HG03135 (cell line): ENCODE measurements around the gene WWC2.

Source experiments
- ATAC-seq: cut with Tn5 transposase; IDR thresholded peaks from one replicate; pipeline ENCODE4 v1.9.1; 2021; ENCODE audit warnings: mild to moderate bottlenecking, moderate library complexity; ENCODE audit not compliant: unreplicated experiment

WWC2 gene

GRCh38 chr4:183098723-183099536 lies at the start of gene WWC2:
WWC2 (plus strand) TSS chr4:183099257; CDS start chr4:183099492, 235 bp downstream.
- peak; percentile 78 for ATAC-seq

- ATAC-seq = no peak
Observed at GRCh38 chr4:183053681-183054080, 45.4 kb upstream of the WWC2 start.

GRCh38 chr4:183057255-183057654 lies 41.8 kb upstream of the WWC2 start:
- no peak for ATAC-seq

GRCh38 chr4:183059797-183060196 lies 39.3 kb upstream of the WWC2 start:
- ATAC-seq = no peak

GRCh38 chr4:183068502-183068901 lies 30.6 kb upstream of the WWC2 start:
- ATAC-seq = no peak

- no peak for ATAC-seq
Observed at GRCh38 chr4:183071222-183071621, 27.8 kb upstream of the WWC2 start.

- no peak for ATAC-seq
Observed at GRCh38 chr4:183072176-183072575, 26.9 kb upstream of the WWC2 start.

GRCh38 chr4:183073838-183074145 lies 25.3 kb upstream of the WWC2 start:
- no peak for ATAC-seq

- ATAC-seq = no peak
Observed at GRCh38 chr4:183074288-183074990, 24.6 kb upstream of the WWC2 start.

GRCh38 chr4:183078634-183079033 lies 20.4 kb upstream of the WWC2 start:
- no peak for ATAC-seq

GRCh38 chr4:183080372-183081115 lies 18.5 kb upstream of the WWC2 start:
- no peak for ATAC-seq

- ATAC-seq = no peak
Observed at GRCh38 chr4:183081116-183081469, 18.0 kb upstream of the WWC2 start.

- no peak for ATAC-seq
Observed at GRCh38 chr4:183082053-183082452, 17.0 kb upstream of the WWC2 start.

- no peak for ATAC-seq
Observed at GRCh38 chr4:183094393-183095198, 4.5 kb upstream of the WWC2 start.

GRCh38 chr4:183095199-183095512 lies 3.9 kb upstream of the WWC2 start:
- no peak for ATAC-seq

GRCh38 chr4:183096276-183096965 lies 2.6 kb upstream of the WWC2 start:
- ATAC-seq = no peak

- ATAC-seq = peak; percentile 10
Observed at GRCh38 chr4:183097231-183098018, 1.6 kb upstream of the WWC2 start.

GRCh38 chr4:183098019-183098722 lies 886 bp upstream of the WWC2 start:
- ATAC-seq = peak; percentile 36
